ACC112 (cell line): ENCODE measurements around the gene ASXL1.

Experiments
- H2AFZ ChIP-seq: fragments of 200-600 bp; sonication (generic); one replicate; pipeline ENCODE4 v1.6.0; 2017; ENCODE audit warnings: antibody characterized with exemption, low read length; ENCODE audit not compliant: unreplicated experiment
- H3K27ac ChIP-seq: fragments of 200-600 bp; sonication (generic); 2 replicates; pipeline ENCODE4 v1.5.1; 2014; ENCODE audit warnings: low read depth, mild to moderate bottlenecking, antibody characterized with exemption, low read length, moderate library complexity
- H3K27me3 ChIP-seq: fragments of 200-600 bp; sonication (generic); 2 replicates; pipeline ENCODE4 v1.6.1; 2014; ENCODE audit warnings: mild to moderate bottlenecking, antibody characterized with exemption, low read length, moderate library complexity, mixed read lengths; ENCODE audit not compliant: insufficient read depth
- H3K36me3 ChIP-seq: fragments of 200-600 bp; sonication (generic); 2 replicates; pipeline ENCODE4 v1.6.1; 2016; ENCODE audit warnings: mild to moderate bottlenecking, antibody characterized with exemption, low read length, moderate library complexity, mixed read lengths; ENCODE audit not compliant: insufficient read depth
- H3K4me1 ChIP-seq: fragments of 200-600 bp; sonication (generic); one replicate; pipeline ENCODE4 v1.6.1; 2016; ENCODE audit warnings: low read length, mixed read lengths; ENCODE audit not compliant: insufficient read depth, unreplicated experiment, control insufficient read depth
- H3K4me3 ChIP-seq: fragments of 200-600 bp; sonication (generic); 2 replicates; pipeline ENCODE4 v1.5.1; 2014; ENCODE audit warnings: mild to moderate bottlenecking, low read depth, low read length
- H3K79me2 ChIP-seq: fragments of 200-600 bp; sonication (generic); one replicate; pipeline ENCODE4 v1.6.0; 2016; ENCODE audit warnings: low read length; ENCODE audit not compliant: control insufficient read depth, unreplicated experiment, insufficient read depth

The ASXL1 gene

GRCh38 chr20:32429745-32430360 lies 71.7 kb downstream of the ASXL1 start:
- Histone ChIP-seq H3K27ac (no peak overlapping the region), H3K4me1 (no peaks in the 10 kb centered on the region), H2AFZ (no peak overlapping the region), H3K79me2 (peaks cover 19% of the 10 kb centered on the region), H3K4me3 (no peak overlapping the region), H3K36me3 (peaks cover 44% of the 10 kb centered on the region), H3K27me3 (no peaks in the 10 kb centered on the region)

GRCh38 chr20:32431457-32431856 lies 73.3 kb downstream of the ASXL1 start:
- H3K4me3 ChIP-seq, result no peak overlapping the region
- H2AFZ ChIP-seq, result no peak overlapping the region
- H3K79me2 ChIP-seq, result peaks cover 8% of the 10 kb centered on the region
- peaks cover 56% of the 10 kb centered on the region for H3K36me3 ChIP-seq
- no peaks in the 10 kb centered on the region for H3K4me1 ChIP-seq
- H3K27me3 ChIP-seq, result no peaks in the 10 kb centered on the region
- no peak overlapping the region for H3K27ac ChIP-seq

GRCh38 chr20:32432277-32432676 lies 74.1 kb downstream of the ASXL1 start:
- Histone ChIP-seq H3K27me3 (no peaks in the 10 kb centered on the region), H3K4me1 (no peaks in the 10 kb centered on the region), H3K27ac (no peak overlapping the region), H3K36me3 (peaks cover 56% of the 10 kb centered on the region), H3K79me2 (peaks cover 4% of the 10 kb centered on the region), H2AFZ (no peak overlapping the region), H3K4me3 (no peak overlapping the region)

DNA sequence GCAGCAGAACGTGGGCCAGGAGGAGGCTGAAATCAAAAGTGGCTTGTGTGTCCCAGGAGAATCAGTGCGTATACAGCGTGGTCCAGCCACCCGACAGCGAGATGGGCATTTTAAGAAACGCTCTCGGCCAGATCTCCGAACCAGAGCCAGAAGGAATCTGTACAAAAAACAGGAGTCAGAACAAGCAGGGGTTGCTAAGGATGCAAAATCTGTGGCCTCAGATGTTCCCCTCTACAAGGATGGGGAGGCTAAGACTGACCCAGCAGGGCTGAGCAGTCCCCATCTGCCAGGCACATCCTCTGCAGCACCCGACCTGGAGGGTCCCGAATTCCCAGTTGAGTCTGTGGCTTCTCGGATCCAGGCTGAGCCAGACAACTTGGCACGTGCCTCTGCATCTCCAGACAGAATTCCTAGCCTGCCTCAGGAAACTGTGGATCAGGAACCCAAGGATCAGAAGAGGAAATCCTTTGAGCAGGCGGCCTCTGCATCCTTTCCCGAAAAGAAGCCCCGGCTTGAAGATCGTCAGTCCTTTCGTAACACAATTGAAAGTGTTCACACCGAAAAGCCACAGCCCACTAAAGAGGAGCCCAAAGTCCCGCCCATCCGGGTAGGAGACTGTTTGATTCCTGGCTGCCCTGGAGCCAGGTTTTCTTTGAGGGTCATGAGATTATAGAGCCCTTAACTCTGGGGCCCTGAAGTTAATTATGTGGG lies 75.3 kb downstream of the ASXL1 start:
- H3K36me3 ChIP-seq, result peaks cover 64% of the 10 kb centered on the region
- no peak overlapping the region for H3K4me3 ChIP-seq
- no peaks in the 10 kb centered on the region for H3K27me3 ChIP-seq
- H3K4me1 ChIP-seq, result peaks cover 2% of the 10 kb centered on the region
- H3K79me2 ChIP-seq, result no peaks in the 10 kb centered on the region
- H3K27ac ChIP-seq, result no peak overlapping the region
- no peak overlapping the region for H2AFZ ChIP-seq

- no peak overlapping the region for H3K4me3 ChIP-seq
- no peak overlapping the region for H3K27ac ChIP-seq
- H3K4me1 ChIP-seq, result peaks cover 12% of the 10 kb centered on the region
- H3K27me3 ChIP-seq, result no peaks in the 10 kb centered on the region
- H3K79me2 ChIP-seq, result no peaks in the 10 kb centered on the region
- no peak overlapping the region for H2AFZ ChIP-seq
- peaks cover 66% of the 10 kb centered on the region for H3K36me3 ChIP-seq
These were observed 76.3 kb downstream of the ASXL1 start for GRCh38 chr20:32434434-32434833.

GRCh38 chr20:32435449-32436107 lies 77.4 kb downstream of the ASXL1 start:
- H3K27me3 ChIP-seq, result no peaks in the 10 kb centered on the region
- H3K4me3 ChIP-seq, result no peak overlapping the region
- H2AFZ ChIP-seq, result no peak overlapping the region
- H3K27ac ChIP-seq, result no peak overlapping the region
- no peaks in the 10 kb centered on the region for H3K79me2 ChIP-seq
- peaks cover 14% of the 10 kb centered on the region for H3K4me1 ChIP-seq
- peaks cover 65% of the 10 kb centered on the region for H3K36me3 ChIP-seq

DNA sequence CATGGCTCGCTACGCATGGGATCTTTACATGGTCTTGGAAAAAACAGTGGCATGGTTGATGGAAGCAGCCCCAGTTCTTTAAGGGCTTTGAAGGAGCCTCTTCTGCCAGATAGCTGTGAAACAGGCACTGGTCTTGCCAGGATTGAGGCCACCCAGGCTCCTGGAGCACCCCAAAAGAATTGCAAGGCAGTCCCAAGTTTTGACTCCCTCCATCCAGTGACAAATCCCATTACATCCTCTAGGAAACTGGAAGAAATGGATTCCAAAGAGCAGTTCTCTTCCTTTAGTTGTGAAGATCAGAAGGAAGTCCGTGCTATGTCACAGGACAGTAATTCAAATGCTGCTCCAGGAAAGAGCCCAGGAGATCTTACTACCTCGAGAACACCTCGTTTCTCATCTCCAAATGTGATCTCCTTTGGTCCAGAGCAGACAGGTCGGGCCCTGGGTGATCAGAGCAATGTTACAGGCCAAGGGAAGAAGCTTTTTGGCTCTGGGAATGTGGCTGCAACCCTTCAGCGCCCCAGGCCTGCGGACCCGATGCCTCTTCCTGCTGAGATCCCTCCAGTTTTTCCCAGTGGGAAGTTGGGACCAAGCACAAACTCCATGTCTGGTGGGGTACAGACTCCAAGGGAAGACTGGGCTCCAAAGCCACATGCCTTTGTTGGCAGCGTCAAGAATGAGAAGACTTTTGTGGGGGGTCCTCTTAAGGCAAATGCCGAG lies 78.2 kb downstream of the ASXL1 start:
- Histone ChIP-seq H3K4me3 (no peak overlapping the region), H3K27me3 (no peaks in the 10 kb centered on the region), H3K4me1 (peaks cover 14% of the 10 kb centered on the region), H2AFZ (no peak overlapping the region), H3K27ac (no peak overlapping the region), H3K79me2 (no peaks in the 10 kb centered on the region), H3K36me3 (peaks cover 59% of the 10 kb centered on the region)

DNA sequence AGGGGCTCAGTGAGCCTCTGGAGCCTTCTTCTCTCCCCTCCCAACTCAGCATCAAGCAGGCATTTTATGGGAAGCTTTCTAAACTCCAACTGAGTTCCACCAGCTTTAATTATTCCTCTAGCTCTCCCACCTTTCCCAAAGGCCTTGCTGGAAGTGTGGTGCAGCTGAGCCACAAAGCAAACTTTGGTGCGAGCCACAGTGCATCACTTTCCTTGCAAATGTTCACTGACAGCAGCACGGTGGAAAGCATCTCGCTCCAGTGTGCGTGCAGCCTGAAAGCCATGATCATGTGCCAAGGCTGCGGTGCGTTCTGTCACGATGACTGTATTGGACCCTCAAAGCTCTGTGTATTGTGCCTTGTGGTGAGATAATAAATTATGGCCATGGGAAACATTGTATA lies 78.8 kb downstream of the ASXL1 start:
- H3K4me1 ChIP-seq, result peaks cover 14% of the 10 kb centered on the region
- H3K79me2 ChIP-seq, result no peaks in the 10 kb centered on the region
- no peak overlapping the region for H3K27ac ChIP-seq
- H3K36me3 ChIP-seq, result peaks cover 53% of the 10 kb centered on the region
- no peak overlapping the region for H3K4me3 ChIP-seq
- no peaks in the 10 kb centered on the region for H3K27me3 ChIP-seq
- H2AFZ ChIP-seq, result no peak overlapping the region

DNA sequence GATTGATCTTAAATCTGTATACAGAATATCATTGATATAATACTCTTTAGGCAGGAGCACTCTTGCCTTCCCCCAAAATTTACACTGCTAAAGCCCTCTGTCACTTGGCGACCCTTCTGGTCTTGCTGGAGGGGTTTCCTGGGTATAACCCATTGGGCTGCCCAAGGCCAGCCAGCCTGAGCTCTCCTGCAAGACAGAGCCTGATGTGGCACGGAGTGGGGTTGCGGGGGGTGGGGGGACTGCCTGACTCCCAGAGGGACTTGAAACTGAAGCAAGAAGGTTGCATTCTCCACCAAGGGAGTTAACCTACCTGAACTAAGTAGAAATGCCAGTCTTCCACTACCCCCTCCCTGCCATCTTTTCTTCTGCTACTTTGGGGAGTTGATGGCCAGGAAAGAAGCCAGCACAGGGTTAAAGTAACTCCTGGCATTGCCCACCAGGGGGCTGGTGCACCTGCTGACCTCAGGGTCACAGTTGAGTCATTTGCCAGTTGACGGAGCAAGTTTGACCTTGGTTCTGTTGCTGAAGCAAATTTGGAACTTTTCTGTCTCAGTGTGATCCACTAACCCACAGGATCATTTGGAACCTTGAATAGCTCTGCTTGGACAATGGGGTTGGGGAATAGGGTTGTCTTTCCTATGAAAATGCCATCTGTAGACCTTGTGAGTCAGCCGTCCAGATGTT lies 79.4 kb downstream of the ASXL1 start:
- Histone ChIP-seq H3K27me3 (no peaks in the 10 kb centered on the region), H3K79me2 (no peaks in the 10 kb centered on the region), H2AFZ (no peak overlapping the region), H3K4me3 (no peak overlapping the region), H3K4me1 (peaks cover 15% of the 10 kb centered on the region), H3K27ac (no peak overlapping the region), H3K36me3 (peaks cover 48% of the 10 kb centered on the region)

DNA sequence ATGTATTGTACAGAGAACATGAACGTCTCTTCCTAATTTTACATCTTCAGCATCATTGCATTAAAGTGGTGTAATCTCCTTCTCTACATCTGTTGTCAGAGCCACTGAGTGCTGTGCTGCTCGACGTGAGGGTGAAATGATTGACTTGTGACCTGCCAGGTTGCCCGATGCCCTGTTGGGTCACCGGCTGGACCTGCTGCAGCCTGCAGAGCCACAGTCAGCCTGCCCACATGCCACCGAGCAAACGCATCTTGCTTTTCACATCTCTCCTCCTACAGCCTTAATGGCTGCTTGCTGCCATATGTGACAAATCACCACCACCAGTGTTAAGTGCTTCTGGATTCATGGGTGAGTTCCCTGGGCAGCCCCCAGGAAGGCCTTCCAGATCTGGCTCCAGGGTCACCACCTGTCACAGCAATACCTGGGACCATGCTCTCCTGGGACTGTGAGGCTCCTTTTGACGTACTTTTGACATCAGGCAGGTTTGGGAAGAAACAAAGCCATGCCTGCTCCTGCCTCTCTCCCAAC lies 80.3 kb downstream of the ASXL1 start:
- Histone ChIP-seq H3K4me3 (no peak overlapping the region), H3K27ac (peak overlapping the region; percentile 69; the same call in 1 of the 2 replicates), H3K36me3 (peaks cover 41% of the 10 kb centered on the region), H3K79me2 (no peaks in the 10 kb centered on the region), H3K4me1 (peaks cover 21% of the 10 kb centered on the region), H3K27me3 (no peaks in the 10 kb centered on the region), H2AFZ (no peak overlapping the region)
